SK-N-MC (cell line): ENCODE data around the gene EPHA5.

Source experiments
- EZH2 ChIP-seq: fragments of 200-600 bp; sonication (generic); IDR thresholded peaks from one replicate; pipeline ENCODE4 v1.6.1; 2017; ENCODE audit warnings: antibody characterized with exemption
- POLR2AphosphoS5 ChIP-seq: IDR thresholded peaks from 2 replicates; pipeline ENCODE4 v1.6.1; 2012; ENCODE audit warnings: mild to moderate bottlenecking, low read depth, low read length, borderline replicate concordance

DNA sequence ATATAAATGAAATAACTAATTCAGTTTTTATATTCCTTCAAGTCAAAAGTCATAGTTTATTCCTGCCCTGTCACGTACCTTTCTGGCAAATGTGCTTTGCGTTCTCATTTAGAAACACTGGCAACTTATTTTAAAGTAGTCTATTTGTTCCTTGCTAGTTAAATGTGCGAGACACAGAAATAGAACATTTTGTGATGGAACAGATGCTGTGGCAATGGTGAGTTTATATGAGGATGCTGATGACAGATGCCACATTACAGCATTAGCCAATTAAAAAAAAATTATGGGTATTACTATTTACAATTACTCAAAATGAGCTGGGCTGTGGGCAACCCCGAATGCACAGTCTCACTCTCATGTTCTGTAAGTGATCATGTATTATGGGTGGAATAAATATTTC, 26.1 kb upstream of the EPHA5 start:
- TF ChIP-seq POLR2AphosphoS5 (no peak), EZH2 (no peak)
